ENCODE measurements around the gene TNFRSF8.
"Not testable (repeated sequence)": the region's sequence is repeated elsewhere in the genome, so short reads cannot be mapped to it uniquely, and the experiment has no call there.

The TNFRSF8 gene

DNA sequence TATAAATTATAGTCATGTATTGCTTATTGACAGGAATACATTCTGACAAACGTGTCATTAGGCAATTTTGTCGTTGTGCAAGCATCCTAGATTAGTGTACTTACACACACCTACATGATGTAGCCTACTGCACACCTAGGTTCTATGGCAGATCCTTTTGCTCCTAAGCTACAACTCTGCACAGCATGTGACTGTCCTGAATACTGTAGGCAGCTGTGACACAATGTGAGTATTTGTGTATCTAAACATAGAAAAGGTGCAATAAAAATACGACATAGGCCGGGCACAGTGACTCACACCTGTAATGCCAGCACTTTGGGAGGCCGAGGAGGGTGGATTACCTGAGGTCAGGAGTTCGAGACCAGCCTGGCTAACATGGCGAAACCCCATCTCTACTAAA is 36.5 kb downstream of the TNFRSF8 start:
- Histone ChIP-seq H3K27me3 (ENCODE audit: control insufficient read depth, insufficient read depth, low read length, poor library complexity, severe bottlenecking) (no peaks in the 10 kb centered on the region), H3K9me3 (ENCODE audit: control insufficient read depth, low read length) (no peaks in the 10 kb centered on the region), H3K36me3 (ENCODE audit: control insufficient read depth, insufficient read depth, low read length) (no peaks in the 10 kb centered on the region), H3K27ac (ENCODE audit: insufficient read depth, low read depth, low read length, poor library complexity, severe bottlenecking) (no peak overlapping the region), H3K4me1 (ENCODE audit: control insufficient read depth, insufficient read depth, low read length) (no peaks in the 10 kb centered on the region), H3K4me3 (ENCODE audit: insufficient read depth, low read depth, low read length) (no peak overlapping the region)
- WGBS, 2 experiments = 92 to 93% methylated on average over 7 of the region's 7 CpGs

GRCh38 chr1:12100071-12100470 is 37.0 kb downstream of the TNFRSF8 start:
- Histone ChIP-seq H3K4me3 (ENCODE audit: insufficient read depth, low read depth, low read length) (no peak overlapping the region), H3K9me3 (ENCODE audit: control insufficient read depth, low read length) (no peaks in the 10 kb centered on the region), H3K4me1 (ENCODE audit: control insufficient read depth, insufficient read depth, low read length) (no peaks in the 10 kb centered on the region), H3K27me3 (ENCODE audit: control insufficient read depth, insufficient read depth, low read length, poor library complexity, severe bottlenecking) (no peaks in the 10 kb centered on the region), H3K27ac (ENCODE audit: insufficient read depth, low read depth, low read length, poor library complexity, severe bottlenecking) (no peak overlapping the region), H3K36me3 (ENCODE audit: control insufficient read depth, insufficient read depth, low read length) (no peaks in the 10 kb centered on the region)
- 96 to 99% methylated on average over 5 to 6 of the region's 6 CpGs for WGBS, 2 experiments

GRCh38 chr1:12101120-12101519 is 38.0 kb downstream of the TNFRSF8 start:
- WGBS, 2 experiments = 92 to 94% methylated on average over 2 to 3 of the region's 3 CpGs
- not testable (repeated sequence) for H3K27ac ChIP-seq (ENCODE audit: insufficient read depth, low read depth, low read length, poor library complexity, severe bottlenecking); H3K4me1 ChIP-seq (ENCODE audit: control insufficient read depth, insufficient read depth, low read length); H3K4me3 ChIP-seq (ENCODE audit: insufficient read depth, low read depth, low read length); H3K9me3 ChIP-seq (ENCODE audit: control insufficient read depth, low read length); H3K27me3 ChIP-seq (ENCODE audit: control insufficient read depth, insufficient read depth, low read length, poor library complexity, severe bottlenecking); H3K36me3 ChIP-seq (ENCODE audit: control insufficient read depth, insufficient read depth, low read length)

DNA sequence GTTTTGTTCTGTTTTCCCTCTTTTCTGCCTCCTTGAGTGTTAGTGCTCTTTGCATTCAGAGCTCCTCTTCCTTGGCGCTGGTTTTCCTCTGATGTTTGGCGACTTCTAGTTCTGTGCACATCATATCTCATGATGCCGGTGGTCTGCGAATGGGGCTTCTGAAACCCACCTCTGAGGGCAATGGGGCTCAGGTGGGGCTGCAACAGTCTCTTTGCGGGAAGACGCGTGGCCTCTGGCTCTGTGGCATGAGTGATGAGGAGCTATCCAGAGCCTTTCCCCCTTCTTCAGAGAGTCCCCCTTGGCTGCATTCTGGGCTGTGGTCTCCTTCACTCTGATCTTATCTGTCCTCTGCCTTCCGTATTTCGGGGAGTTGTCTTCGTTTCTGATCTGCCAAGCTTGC is 39.0 kb downstream of the TNFRSF8 start:
- Histone ChIP-seq H3K27me3 (ENCODE audit: control insufficient read depth, insufficient read depth, low read length, poor library complexity, severe bottlenecking) (no peaks in the 10 kb centered on the region), H3K4me1 (ENCODE audit: control insufficient read depth, insufficient read depth, low read length) (no peaks in the 10 kb centered on the region), H3K27ac (ENCODE audit: insufficient read depth, low read depth, low read length, poor library complexity, severe bottlenecking) (no peak overlapping the region), H3K9me3 (ENCODE audit: control insufficient read depth, low read length) (no peaks in the 10 kb centered on the region), H3K4me3 (ENCODE audit: insufficient read depth, low read depth, low read length) (no peak overlapping the region), H3K36me3 (ENCODE audit: control insufficient read depth, insufficient read depth, low read length) (no peaks in the 10 kb centered on the region)
- WGBS, 2 experiments = 94 to 96% methylated on average over 10 of the region's 10 CpGs

- Histone ChIP-seq H3K4me3 (ENCODE audit: insufficient read depth, low read depth, low read length) (no peak overlapping the region), H3K36me3 (ENCODE audit: control insufficient read depth, insufficient read depth, low read length) (no peaks in the 10 kb centered on the region), H3K27ac (ENCODE audit: insufficient read depth, low read depth, low read length, poor library complexity, severe bottlenecking) (no peak overlapping the region), H3K27me3 (ENCODE audit: control insufficient read depth, insufficient read depth, low read length, poor library complexity, severe bottlenecking) (no peaks in the 10 kb centered on the region), H3K4me1 (ENCODE audit: control insufficient read depth, insufficient read depth, low read length) (no peaks in the 10 kb centered on the region), H3K9me3 (ENCODE audit: control insufficient read depth, low read length) (no peaks in the 10 kb centered on the region)
- 95 to 96% methylated on average over 13 of the region's 13 CpGs for WGBS, 2 experiments
These were observed 41.3 kb downstream of the TNFRSF8 start for GRCh38 chr1:12104417-12104816.

DNA sequence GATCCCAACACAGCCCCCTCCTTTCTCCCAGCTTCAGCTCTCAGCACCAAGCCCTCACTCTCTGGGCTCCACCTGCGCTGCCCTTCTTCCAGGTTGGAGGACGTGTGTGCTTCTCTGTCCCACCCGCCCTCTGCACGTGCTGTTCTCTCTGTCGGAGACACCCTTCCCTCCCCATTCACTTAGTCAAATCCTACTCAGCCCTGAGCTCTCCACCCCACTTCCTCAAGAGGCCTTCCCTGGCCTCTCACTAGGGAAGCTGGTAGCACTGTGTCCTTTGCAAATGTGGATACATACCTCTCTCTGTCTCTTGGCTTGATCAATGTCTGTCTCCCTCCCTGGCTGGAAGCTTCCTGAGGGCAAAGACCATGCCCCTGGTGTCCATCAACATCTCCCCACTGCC is 43.0 kb downstream of the TNFRSF8 start:
- no peaks in the 10 kb centered on the region for H3K4me1 ChIP-seq (ENCODE audit: control insufficient read depth, insufficient read depth, low read length)
- no peaks in the 10 kb centered on the region for H3K27me3 ChIP-seq (ENCODE audit: control insufficient read depth, insufficient read depth, low read length, poor library complexity, severe bottlenecking)
- no peaks in the 10 kb centered on the region for H3K9me3 ChIP-seq (ENCODE audit: control insufficient read depth, low read length)
- H3K27ac ChIP-seq (ENCODE audit: insufficient read depth, low read depth, low read length, poor library complexity, severe bottlenecking) = no peak overlapping the region
- no peak overlapping the region for H3K4me3 ChIP-seq (ENCODE audit: insufficient read depth, low read depth, low read length)
- WGBS, 2 experiments = 96 to 97% methylated on average over 5 of the region's 5 CpGs
- H3K36me3 ChIP-seq (ENCODE audit: control insufficient read depth, insufficient read depth, low read length) = no peaks in the 10 kb centered on the region

DNA sequence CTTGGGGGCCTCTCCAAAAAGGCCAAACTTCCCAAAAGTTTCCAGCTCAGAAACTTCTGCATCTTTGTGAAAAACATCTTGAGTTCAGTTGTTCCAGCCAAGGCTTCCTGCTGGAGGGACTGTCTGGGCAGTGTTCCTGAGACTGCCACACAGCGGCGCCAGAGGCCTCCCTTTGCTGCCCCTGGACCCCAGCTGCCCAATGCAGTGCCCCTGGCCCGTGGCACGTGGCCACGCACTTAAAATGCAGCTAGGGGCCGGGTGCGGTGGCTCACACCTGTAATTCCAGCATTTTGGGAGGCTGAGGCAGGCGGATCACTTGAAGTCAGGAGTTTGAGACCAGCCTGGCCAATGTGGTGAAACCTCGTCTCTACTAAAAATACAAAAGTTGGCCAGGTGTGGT is 43.8 kb downstream of the TNFRSF8 start:
- 90 to 92% methylated on average over 9 of the region's 9 CpGs for WGBS, 2 experiments
- not testable (repeated sequence) for H3K27me3 ChIP-seq (ENCODE audit: control insufficient read depth, insufficient read depth, low read length, poor library complexity, severe bottlenecking); H3K27ac ChIP-seq (ENCODE audit: insufficient read depth, low read depth, low read length, poor library complexity, severe bottlenecking); H3K4me3 ChIP-seq (ENCODE audit: insufficient read depth, low read depth, low read length); H3K4me1 ChIP-seq (ENCODE audit: control insufficient read depth, insufficient read depth, low read length); H3K9me3 ChIP-seq (ENCODE audit: control insufficient read depth, low read length); H3K36me3 ChIP-seq (ENCODE audit: control insufficient read depth, insufficient read depth, low read length)

DNA sequence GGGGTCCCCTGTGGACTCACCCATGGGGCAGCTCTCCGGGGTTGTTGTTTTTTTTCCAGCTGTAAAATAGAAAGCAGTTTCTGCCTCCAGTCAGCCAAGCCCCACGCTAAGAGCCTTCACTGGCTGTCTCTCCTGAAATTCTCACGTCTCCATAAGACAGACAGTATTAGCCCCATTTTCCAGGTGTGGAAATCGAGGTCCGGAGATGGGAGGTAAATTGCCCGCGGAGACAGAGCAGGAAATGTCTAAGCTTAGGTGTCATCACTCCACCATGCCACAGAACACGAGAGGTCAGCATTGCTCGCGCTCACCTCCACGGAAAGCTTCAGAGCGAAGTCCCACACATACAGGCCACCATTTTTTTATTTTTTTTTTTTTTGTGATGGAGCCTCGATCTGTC is 44.6 kb downstream of the TNFRSF8 start:
- H3K27ac ChIP-seq (ENCODE audit: insufficient read depth, low read depth, low read length, poor library complexity, severe bottlenecking) = no peak overlapping the region
- H3K9me3 ChIP-seq (ENCODE audit: control insufficient read depth, low read length) = no peaks in the 10 kb centered on the region
- H3K4me3 ChIP-seq (ENCODE audit: insufficient read depth, low read depth, low read length) = no peak overlapping the region
- H3K4me1 ChIP-seq (ENCODE audit: control insufficient read depth, insufficient read depth, low read length) = no peaks in the 10 kb centered on the region
- no peaks in the 10 kb centered on the region for H3K36me3 ChIP-seq (ENCODE audit: control insufficient read depth, insufficient read depth, low read length)
- 94 to 96% methylated on average over 13 of the region's 13 CpGs for WGBS, 2 experiments
- H3K27me3 ChIP-seq (ENCODE audit: control insufficient read depth, insufficient read depth, low read length, poor library complexity, severe bottlenecking) = no peaks in the 10 kb centered on the region

DNA sequence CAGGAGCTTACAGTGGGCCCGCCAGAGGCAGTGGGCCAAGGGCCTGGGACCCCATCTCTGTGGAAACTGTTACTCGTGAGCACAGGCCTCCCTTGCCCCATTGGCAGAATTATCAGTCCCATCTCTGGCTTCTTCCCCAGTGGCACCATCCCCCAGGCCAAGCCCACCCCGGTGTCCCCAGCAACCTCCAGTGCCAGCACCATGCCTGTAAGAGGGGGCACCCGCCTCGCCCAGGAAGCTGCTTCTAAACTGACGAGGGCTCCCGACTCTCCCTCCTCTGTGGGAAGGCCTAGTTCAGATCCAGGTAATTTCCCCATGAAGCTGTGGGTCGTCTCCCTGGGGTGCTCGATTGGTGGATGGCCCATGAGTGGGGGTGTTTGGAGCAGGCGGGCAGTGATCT is 46.8 kb downstream of the TNFRSF8 start:
- no peaks in the 10 kb centered on the region for H3K9me3 ChIP-seq (ENCODE audit: control insufficient read depth, low read length)
- no peak overlapping the region for H3K4me3 ChIP-seq (ENCODE audit: insufficient read depth, low read depth, low read length)
- no peak overlapping the region for H3K27ac ChIP-seq (ENCODE audit: insufficient read depth, low read depth, low read length, poor library complexity, severe bottlenecking)
- WGBS, 2 experiments = 94 to 95% methylated on average over 10 of the region's 10 CpGs
- no peaks in the 10 kb centered on the region for H3K4me1 ChIP-seq (ENCODE audit: control insufficient read depth, insufficient read depth, low read length)
- no peaks in the 10 kb centered on the region for H3K36me3 ChIP-seq (ENCODE audit: control insufficient read depth, insufficient read depth, low read length)
- H3K27me3 ChIP-seq (ENCODE audit: control insufficient read depth, insufficient read depth, low read length, poor library complexity, severe bottlenecking) = no peaks in the 10 kb centered on the region

GRCh38 chr1:12111741-12112140 is 48.6 kb downstream of the TNFRSF8 start:
- Histone ChIP-seq H3K9me3 (ENCODE audit: control insufficient read depth, low read length) (no peaks in the 10 kb centered on the region), H3K36me3 (ENCODE audit: control insufficient read depth, insufficient read depth, low read length) (no peaks in the 10 kb centered on the region), H3K27me3 (ENCODE audit: control insufficient read depth, insufficient read depth, low read length, poor library complexity, severe bottlenecking) (no peaks in the 10 kb centered on the region), H3K27ac (ENCODE audit: insufficient read depth, low read depth, low read length, poor library complexity, severe bottlenecking) (no peak overlapping the region), H3K4me3 (ENCODE audit: insufficient read depth, low read depth, low read length) (no peak overlapping the region), H3K4me1 (ENCODE audit: control insufficient read depth, insufficient read depth, low read length) (no peaks in the 10 kb centered on the region)
- 95 to 96% methylated on average over 14 of the region's 14 CpGs for WGBS, 2 experiments

DNA sequence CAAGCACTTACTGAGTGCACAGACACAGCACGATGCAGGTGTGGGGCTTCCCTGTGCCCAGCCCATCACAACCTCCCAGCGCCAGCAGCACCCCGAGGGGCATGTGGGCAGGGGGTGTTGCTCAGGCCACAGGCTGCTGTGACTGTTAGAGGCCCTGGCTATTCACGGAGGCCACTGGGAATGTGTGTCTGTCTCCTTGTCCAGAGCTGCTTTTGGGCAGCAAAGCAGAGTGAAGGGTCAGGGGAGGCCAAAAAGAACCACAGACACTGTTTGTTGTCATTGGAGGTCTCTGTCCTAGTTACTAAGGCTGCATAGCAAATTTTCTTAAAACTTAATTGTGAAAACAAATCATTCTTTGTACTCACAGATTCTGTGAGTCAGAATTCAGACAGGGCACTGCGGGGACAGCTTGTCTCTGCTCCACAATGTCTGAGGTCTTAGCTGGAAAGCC is 49.6 kb downstream of the TNFRSF8 start:
- Histone ChIP-seq H3K4me1 (ENCODE audit: control insufficient read depth, insufficient read depth, low read length) (no peaks in the 10 kb centered on the region), H3K36me3 (ENCODE audit: control insufficient read depth, insufficient read depth, low read length) (no peaks in the 10 kb centered on the region), H3K9me3 (ENCODE audit: control insufficient read depth, low read length) (no peaks in the 10 kb centered on the region), H3K27me3 (ENCODE audit: control insufficient read depth, insufficient read depth, low read length, poor library complexity, severe bottlenecking) (no peaks in the 10 kb centered on the region), H3K27ac (ENCODE audit: insufficient read depth, low read depth, low read length, poor library complexity, severe bottlenecking) (no peak overlapping the region), H3K4me3 (ENCODE audit: insufficient read depth, low read depth, low read length) (no peak overlapping the region)
- 92 to 95% methylated on average over 5 of the region's 5 CpGs for WGBS, 2 experiments
